Prostate gland (tissue), 2 donors: ENCODE results near the gene ACSS3. TPM values are rescaled to one million over a fixed set of nuclear protein-coding genes. Genes with fewer than 3 reads are reported as not detected.

Source experiments
- DNase-seq: peaks from one replicate; pipeline ENCODE4 v3.0.0-alpha.2; 2019; ENCODE audit warnings: low spot score
- H3K27ac ChIP-seq, 2 donors: fragments of 200-600 bp; sonication (generic); 2 replicates each; pipeline ENCODE4 v1.5.1; 2017 to 2019
- H3K27me3 ChIP-seq: fragments of 200-600 bp; sonication (generic); replicated peaks from 2 replicates; pipeline ENCODE4 v1.5.1; 2019; ENCODE audit not compliant: insufficient read depth
- H3K36me3 ChIP-seq, 2 donors: fragments of 200-600 bp; sonication (generic); 1 replicate in 1 of 2; 2 replicates in 1 of 2; pipeline versions ENCODE4 v1.5.1 to v1.8.1; 2017 to 2019
- H3K4me1 ChIP-seq: fragments of 200-600 bp; sonication (generic); replicated peaks from 2 replicates; pipeline ENCODE4 v1.5.1; 2019
- H3K4me3 ChIP-seq, 2 donors: fragments of 200-600 bp; sonication (generic); 2 replicates each; pipeline ENCODE4 v1.5.1; 2017 to 2019
- H3K9me3 ChIP-seq: fragments of 200-600 bp; sonication (generic); 2 replicates; pipeline ENCODE4 v1.5.1; 2017
- CTCF ChIP-seq, 4 experiments: fragments of 200-600 bp in 2 of 4; fragments of 450-650 bp in 2 of 4; sonication (generic) in 2 of 4; IDR thresholded peaks; 1 replicate in 3 of 4; 2 replicates in 1 of 4; pipeline ENCODE4 v1.5.1; 2016 to 2019; ENCODE audit warnings: antibody characterized with exemption in 4 of 4, mild to moderate bottlenecking in 2 of 4, moderate library complexity in 2 of 4
- POLR2A ChIP-seq: fragments of 450-650 bp; IDR thresholded peaks from one replicate; pipeline ENCODE4 v1.6.1; 2016; ENCODE audit warnings: antibody characterized with exemption, mild to moderate bottlenecking
- POLR2AphosphoS5 ChIP-seq: sonication (generic); formaldehyde crosslinking; IDR thresholded peaks from one replicate; pipeline ENCODE4 v1.6.1; 2017; ENCODE audit warnings: antibody characterized with exemption
- WGBS: methylation state at CpG from one replicate; pipeline ENCODE4 v1.1.5; 2018; 5-methylcytosine and 5-hydroxymethylcytosine counted together
- intact Hi-C: fragments of 100-400 bp; cut with DNase I; formaldehyde crosslinking; loops from one replicate; pipeline ENCODE4 v1.14.2; 2022
- total RNA-seq, 2 donors: library from RNA; depleted of rRNA; stranded (reverse); fragments of >200 nt; gene quantifications; one replicate each; pipeline ENCODE4 v1.1.0, GENCODE V29; 2016

ACSS3 gene
- total RNA-seq, 2 donors from 2014 or later: 11.8 to 24.3 TPM

- Histone ChIP-seq H3K27me3 (no peaks in the 10 kb centered on the region), H3K9me3 (no peaks in the 10 kb centered on the region), H3K4me1 (no peaks in the 10 kb centered on the region), H3K4me3 (no peak overlapping the region), H3K36me3 (no peaks in the 10 kb centered on the region), H3K27ac (no peak overlapping the region)
- 44% methylated on average over 5 of the region's 5 CpGs for WGBS
- DNase-seq: no peak
- TF ChIP-seq CTCF (IDR thresholded peaks at IDR 0.05): no peak
- no peak for TF ChIP-seq POLR2AphosphoS5
- TF ChIP-seq POLR2A: no peak
- intact Hi-C loops: no loop called here
These were observed 151.9 kb downstream of the ACSS3 start for GRCh38 chr12:81229759-81230158.

GRCh38 chr12:81231574-81232368 is 153.9 kb downstream of the ACSS3 start:
- intact Hi-C loops: no loop called here

GRCh38 chr12:81245458-81245857 is 167.6 kb downstream of the ACSS3 start:
- peak; percentile 82 for DNase-seq

More at GRCh38 chr12:81231574-81232368, 153.9 kb downstream of the ACSS3 start:
- Histone ChIP-seq H3K36me3 (no peaks in the 10 kb centered on the region), H3K4me1 (no peaks in the 10 kb centered on the region), H3K27me3 (no peaks in the 10 kb centered on the region), H3K9me3 (no peaks in the 10 kb centered on the region), H3K4me3 (no peak overlapping the region), H3K27ac (no peak overlapping the region)
- 69% methylated on average over 3 of the region's 3 CpGs for WGBS
- no peak for DNase-seq
- TF ChIP-seq POLR2AphosphoS5 (no peak), CTCF (IDR thresholded peaks at IDR 0.05) (no peak), POLR2A (no peak)

GRCh38 chr12:81245907-81246570 is 168.2 kb downstream of the ACSS3 start:
- DNase-seq: peak; percentile 25
- 15% methylated on average over 4 of the region's 4 CpGs for WGBS
- intact Hi-C loops: no loop called here
- H3K4me1 ChIP-seq: peaks cover 4% of the 10 kb centered on the region
- TF ChIP-seq CTCF (IDR thresholded peaks at IDR 0.05) (no peak), POLR2A (no peak), POLR2AphosphoS5 (no peak)
- H3K27me3 ChIP-seq: no peaks in the 10 kb centered on the region
- H3K9me3 ChIP-seq: no peaks in the 10 kb centered on the region
- no peak overlapping the region for H3K4me3 ChIP-seq
- no peaks in the 10 kb centered on the region for H3K36me3 ChIP-seq
- peak overlapping the region; percentile 80 to 89 for H3K27ac ChIP-seq

More at GRCh38 chr12:81245458-81245857, 167.6 kb downstream of the ACSS3 start:
- Histone ChIP-seq H3K9me3 (no peaks in the 10 kb centered on the region), H3K36me3 (no peaks in the 10 kb centered on the region), H3K27me3 (no peaks in the 10 kb centered on the region), H3K4me1 (peaks cover 4% of the 10 kb centered on the region), H3K4me3 (no peak overlapping the region), H3K27ac (peak overlapping the region; percentile 80 to 89)
- intact Hi-C loops: no loop called here
- TF ChIP-seq POLR2AphosphoS5: peak; percentile 83
- no peak for TF ChIP-seq CTCF (IDR thresholded peaks at IDR 0.05)
- WGBS: 2% methylated on average over 2 of the region's 2 CpGs
